ENCODE measurements around the gene SLC22A4.

SLC22A4 gene

DNA sequence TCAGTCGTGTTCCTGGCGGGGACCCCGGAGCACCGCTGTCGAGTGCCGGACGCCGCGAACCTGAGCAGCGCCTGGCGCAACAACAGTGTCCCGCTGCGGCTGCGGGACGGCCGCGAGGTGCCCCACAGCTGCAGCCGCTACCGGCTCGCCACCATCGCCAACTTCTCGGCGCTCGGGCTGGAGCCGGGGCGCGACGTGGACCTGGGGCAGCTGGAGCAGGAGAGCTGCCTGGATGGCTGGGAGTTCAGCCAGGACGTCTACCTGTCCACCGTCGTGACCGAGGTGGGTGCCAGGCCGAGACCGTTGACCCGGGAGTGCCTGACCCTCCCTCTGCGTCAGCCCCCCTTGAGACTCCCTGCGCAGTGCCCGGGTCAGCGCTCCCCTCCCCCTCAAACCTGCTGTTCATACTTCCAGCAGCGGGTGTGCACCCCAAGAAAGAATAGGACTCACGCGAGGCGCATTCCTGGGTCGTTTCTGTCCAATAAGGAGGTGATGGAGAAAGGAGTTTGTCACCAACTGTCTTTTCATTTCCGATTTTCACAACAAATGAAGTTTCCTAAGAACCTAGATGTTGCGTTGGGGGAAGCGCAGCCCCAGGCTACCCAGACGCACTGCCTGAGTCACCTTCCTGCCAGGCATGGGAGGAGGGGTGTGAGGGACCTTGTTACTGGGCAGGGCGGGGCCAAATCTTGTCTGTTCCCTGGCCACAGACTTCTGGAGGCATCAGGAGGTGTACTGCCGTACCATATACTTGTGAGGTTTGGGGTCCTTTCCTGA lies 722 bp downstream of the SLC22A4 start:
- peak; percentile 88 for DNase-seq (ENCODE audit: insufficient read length, low spot score)
- FAIRE-seq, result no peak
- peak; percentile 46; the same call in 1 of the 2 replicates for TF ChIP-seq POLR2A (IDR thresholded peaks at IDR 0.05; ENCODE audit: low read depth, low read length)

DNA sequence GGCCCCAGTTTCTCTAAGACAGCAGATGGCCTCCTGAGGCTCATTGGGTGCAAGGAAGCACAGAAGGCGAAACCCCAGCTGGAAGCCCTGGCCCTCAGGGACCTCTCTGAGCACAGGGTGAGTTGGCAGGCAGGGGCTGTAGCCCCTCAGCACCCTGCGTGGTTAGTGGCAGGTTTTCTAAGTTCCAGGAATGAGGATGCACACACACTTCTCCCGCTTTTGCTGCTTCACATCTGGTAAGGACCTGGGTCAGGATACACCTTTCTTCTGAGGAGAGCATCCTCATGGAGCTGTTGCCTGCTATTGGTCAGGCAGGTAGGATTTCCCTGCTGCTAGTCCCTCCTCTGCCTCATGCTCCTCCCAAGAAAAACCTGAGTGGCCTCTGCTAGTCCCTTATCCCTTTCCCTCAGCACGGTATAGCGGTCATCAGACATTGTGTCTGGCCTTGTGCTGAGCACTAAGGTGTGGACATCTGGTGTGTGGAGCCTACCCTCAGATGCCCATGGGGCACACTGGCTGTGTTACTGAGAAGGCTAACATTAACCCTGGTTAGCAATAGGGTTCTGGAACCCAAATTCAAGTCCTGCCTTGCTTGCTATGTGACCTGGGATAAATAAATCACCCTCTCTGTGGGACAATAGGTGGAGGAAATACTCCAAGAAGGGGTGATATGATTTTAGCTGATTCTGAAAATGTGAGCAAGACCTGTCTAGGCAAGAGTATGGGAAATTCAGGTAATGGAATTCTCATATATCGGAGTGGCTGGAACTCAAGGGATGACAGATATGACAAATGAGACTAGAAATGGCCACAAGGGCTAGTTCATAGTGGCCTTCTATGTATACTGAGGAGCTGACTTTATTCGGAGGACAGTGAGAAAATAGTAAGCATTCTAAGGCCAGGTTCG lies 1.6 kb downstream of the SLC22A4 start:
- no peak for TF ChIP-seq POLR2A (IDR thresholded peaks at IDR 0.05; ENCODE audit: low read depth, low read length)
- no peak for DNase-seq (ENCODE audit: insufficient read length, low spot score)
- FAIRE-seq, result no peak

DNA sequence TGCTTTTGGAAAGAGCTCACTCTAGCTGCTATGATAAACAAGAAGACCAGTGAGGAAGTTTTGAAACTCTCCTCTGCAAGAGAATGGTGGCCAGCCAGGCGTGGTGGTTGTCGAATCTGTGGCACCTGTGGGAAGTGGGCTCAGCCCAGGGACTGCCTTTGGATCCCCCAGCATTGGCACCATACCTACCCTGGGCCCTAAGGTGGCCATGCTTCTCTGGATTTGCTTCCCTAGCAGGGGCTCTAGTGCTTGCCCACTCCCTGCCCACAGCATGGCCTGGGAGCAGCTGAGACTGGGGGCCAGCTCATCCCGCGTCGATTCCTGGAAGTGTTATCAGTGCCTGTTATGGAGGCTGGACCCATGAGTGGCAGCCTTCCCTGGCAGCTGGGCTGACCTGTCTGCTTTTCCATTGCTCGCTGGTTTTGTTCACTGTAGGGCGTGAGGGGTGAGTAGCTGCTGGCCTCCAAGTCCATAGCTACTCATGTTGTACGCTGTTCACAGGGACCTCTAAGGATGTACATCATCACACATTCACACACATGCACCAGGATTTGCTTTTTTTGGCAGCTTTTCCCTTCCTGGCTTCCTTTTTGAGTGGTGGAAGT lies 2.3 kb downstream of the SLC22A4 start:
- FAIRE-seq (no peak), DNase-seq (ENCODE audit: insufficient read length, low spot score) (no peak)
- TF ChIP-seq POLR2A (IDR thresholded peaks at IDR 0.05; ENCODE audit: low read depth, low read length), result no peak

DNA sequence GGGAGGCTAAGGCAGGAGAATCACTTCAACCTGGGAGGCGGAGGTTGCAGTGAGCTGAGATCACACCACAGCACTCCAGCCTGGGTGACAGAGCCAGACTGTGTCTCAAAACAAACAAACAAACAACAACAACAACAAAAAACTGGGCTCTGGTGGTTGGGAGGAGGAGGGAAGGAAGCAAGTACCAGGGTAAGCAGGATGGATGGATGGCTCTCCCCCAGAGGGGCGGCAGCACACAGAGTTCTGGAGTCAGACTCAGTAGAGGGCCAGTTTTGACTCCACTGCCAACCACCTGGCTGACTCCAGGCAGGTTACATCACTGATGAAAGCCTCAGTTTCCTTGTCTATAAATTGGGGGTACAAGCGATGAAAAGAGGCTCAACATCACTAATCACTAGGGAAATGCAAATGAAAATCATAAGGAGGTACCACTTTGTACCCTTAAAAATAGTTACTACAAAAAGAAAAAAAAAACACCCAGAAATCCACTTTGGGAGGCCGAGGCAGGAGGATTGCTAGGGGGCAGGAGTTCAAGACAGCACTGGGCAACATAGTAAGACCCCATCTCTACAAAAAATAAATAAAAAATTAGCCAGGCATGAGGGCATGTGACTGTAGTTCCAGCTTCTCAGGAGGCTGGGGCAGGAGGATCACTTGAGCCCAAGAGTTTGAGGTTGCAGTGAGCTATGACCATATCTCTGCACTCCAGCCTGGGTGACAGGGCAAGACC lies 3.2 kb downstream of the SLC22A4 start:
- no peak for FAIRE-seq
- no peak for DNase-seq (ENCODE audit: insufficient read length, low spot score)
- TF ChIP-seq POLR2A (IDR thresholded peaks at IDR 0.05; ENCODE audit: low read depth, low read length), result no peak

DNA sequence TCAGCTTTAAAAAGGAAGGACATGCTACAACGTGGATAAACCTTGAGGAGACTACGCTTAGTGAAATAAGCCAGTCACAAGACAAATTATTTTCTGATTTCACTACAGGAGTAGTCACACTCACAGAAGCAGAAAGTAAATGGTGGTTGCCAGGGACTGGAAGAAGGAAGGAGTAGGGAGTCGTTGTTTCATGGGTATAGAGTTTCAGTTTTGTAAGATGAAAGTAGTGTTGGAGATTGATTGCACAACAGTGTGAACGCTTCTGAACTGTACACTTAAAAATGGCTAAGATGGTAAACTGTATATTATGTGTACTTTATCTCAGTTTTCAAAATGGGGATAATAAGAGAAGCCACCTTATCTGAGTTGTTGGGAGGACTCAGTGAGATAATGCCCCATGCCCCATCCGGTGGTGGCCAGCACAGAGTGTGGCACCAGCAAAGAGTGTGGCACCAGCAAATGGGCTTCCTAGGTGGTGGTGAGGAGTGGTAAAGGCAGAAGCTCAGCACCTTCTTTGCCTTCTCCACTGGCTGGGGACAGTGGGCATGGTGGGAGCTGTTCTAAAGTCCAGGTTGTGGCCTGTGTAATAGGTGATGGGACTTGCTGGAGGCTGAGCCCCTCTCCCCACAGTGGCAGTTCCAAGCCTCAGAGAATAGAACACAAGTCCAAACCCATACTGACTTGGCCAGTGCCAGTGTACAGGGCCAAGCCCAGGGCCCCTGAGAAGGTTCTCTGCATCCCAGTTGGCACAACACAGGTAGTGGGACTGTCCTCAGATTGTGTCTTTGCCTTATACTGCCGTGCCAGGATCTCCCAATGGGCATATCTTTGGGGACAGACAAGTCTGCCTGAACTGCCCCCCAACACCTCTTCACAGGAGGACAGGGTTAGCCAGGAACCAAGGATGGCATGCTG lies 4.4 kb downstream of the SLC22A4 start:
- DNase-seq (ENCODE audit: insufficient read length, low spot score), result no peak

DNA sequence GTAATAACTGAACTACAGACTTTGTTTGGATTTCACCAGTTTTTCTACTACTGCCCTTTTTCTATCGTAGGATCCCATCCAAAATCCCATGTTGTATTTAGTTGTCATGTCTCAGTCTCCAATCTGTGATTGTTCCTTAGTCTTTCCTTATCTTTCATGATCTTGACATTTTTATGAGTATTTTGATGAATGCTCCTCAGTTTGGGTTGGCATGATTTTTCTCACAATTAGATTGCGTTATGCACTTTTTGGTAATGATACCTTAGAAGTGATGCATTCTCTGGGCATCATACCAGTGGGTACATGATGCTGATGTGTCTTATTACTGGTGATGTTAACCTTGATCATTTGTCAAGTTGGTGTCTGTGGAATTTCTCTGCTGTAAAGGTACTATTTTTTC lies 5.7 kb downstream of the SLC22A4 start:
- DNase-seq (ENCODE audit: insufficient read length, low spot score), result no peak
- TF ChIP-seq POLR2A (IDR thresholded peaks at IDR 0.05; ENCODE audit: low read depth, low read length), result no peak
- no peak for FAIRE-seq

More for the DNA sequence above, 4.4 kb downstream of the SLC22A4 start:
- no peak for TF ChIP-seq POLR2A (IDR thresholded peaks at IDR 0.05; ENCODE audit: low read depth, low read length)
- FAIRE-seq, result no peak

DNA sequence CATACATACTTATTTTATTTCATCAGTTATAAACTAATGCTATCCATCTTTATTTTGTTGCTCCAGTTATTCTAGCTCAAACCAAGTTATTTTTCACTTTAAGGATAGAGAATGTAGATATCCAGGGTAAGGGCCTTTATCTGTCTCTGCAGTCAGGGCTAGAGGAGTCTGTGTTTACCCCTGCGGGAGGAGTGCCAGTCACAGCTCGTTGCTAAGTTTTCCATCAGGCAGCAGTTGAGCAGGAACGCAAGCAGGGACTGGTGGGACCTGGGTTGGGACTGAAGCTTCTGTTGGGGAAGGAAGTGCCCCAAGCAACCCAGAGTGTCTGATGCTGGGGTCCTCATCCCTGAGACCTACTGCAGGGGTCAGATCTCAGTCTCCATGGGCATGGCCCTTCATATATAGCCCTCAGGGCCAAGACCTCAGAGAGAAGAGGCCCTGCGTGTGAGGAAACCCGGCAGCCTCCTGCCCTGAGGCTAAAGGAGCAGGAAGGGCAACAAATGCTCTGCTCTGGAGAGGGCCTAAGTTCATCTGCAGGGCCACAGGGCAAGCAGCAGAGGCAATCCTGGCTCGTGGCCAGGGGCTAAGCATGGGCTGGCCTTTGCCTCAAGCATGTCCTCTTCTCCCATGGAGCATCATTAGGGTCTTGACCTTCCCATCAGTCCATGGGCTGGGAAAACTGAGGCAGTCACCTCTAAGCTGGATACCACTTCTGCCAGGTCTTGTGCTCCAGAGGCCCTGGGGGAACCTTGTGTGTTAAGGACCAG lies 6.6 kb downstream of the SLC22A4 start:
- FAIRE-seq, result no peak
- TF ChIP-seq POLR2A (IDR thresholded peaks at IDR 0.05; ENCODE audit: low read depth, low read length), result no peak
- no peak for DNase-seq (ENCODE audit: insufficient read length, low spot score)

DNA sequence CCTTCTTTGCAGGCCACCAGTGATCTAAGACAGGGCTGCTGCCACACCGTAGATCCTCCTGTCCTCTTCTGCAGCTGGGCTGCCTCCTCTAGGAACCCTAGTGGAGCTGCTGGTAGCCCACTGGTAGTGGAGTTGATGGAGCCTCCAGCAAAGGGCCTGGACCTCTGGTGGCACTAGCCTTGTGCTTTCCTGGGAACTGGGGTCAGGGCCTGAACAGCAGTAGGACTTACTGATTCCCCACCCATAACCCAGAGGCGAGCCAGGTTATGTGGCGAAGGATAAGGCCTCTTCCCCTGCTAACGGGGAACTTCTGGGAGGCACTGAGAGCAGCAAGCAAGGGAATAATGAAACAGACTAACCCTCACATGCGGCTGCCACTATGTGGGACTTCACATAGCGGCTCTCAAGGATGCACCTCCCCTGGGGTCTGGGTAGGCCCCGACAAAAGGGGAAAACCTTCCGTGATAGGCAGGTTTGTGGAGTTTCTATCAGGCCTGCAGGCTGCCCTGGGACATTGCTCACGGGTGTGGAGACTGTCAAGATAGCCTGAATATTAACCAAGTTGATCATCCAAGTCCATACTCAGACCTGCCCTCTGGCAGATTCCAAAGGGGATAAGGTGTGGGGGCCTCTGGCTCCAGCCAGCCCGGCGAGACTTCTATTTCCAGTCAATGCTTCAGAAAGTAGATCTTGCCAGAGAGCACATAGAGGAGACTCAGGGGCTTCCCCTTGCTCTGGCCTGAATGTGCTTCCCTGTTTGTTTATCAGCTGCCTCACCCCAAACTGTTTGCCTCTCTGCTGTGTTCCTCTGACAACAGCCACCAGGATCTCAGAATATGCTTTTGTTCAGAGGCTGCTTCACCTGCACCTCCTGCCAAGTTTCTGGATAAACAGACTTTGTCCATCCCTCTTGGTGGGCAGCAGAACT lies 7.4 kb downstream of the SLC22A4 start:
- DNase-seq (ENCODE audit: insufficient read length, low spot score), result no peak
- TF ChIP-seq POLR2A (IDR thresholded peaks at IDR 0.05; ENCODE audit: low read depth, low read length), result no peak
- no peak for FAIRE-seq

DNA sequence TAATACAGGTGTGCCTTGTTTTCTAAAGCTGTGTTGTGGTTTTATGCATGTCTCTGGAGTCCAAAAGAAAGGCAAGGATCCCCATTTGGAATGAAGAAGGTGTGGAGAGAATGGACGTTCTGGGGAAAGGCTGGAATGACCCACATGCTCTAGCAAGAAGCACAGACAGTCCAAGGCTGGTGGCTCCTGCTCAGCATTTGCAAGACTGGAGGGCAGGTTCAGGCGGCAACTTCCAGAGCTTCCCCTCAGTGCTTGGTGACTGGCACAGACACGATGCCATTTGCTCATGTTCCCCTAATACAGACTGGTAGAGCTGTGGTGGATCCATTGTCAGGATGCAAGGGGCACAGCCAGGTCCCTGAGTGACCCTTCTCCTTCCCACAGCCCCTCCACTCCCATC lies 8.2 kb downstream of the SLC22A4 start:
- TF ChIP-seq POLR2A (IDR thresholded peaks at IDR 0.05; ENCODE audit: low read depth, low read length), result no peak
- DNase-seq (ENCODE audit: insufficient read length, low spot score) (no peak), FAIRE-seq (no peak)

DNA sequence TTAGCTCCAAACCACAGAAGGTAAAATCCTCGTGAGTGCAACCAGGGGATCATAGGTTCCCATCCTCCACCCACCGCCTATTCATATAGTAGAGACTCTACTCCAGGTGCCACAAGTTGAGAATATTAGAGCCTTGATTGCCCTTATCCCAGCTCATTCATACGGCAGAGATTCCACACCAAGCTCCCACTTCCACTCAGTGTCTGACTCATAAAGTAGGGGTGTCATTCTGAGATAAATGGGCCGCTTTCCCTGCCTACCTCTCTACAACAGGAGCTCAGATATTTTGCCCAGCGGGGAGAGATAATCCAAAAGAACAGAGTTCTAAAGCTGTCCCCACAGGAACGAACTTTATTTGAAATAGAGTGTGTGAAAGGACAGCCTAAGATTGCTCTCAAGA lies 9.4 kb downstream of the SLC22A4 start:
- no peak for FAIRE-seq
- TF ChIP-seq POLR2A (IDR thresholded peaks at IDR 0.05; ENCODE audit: low read depth, low read length), result no peak
- no peak for DNase-seq (ENCODE audit: insufficient read length, low spot score)

DNA sequence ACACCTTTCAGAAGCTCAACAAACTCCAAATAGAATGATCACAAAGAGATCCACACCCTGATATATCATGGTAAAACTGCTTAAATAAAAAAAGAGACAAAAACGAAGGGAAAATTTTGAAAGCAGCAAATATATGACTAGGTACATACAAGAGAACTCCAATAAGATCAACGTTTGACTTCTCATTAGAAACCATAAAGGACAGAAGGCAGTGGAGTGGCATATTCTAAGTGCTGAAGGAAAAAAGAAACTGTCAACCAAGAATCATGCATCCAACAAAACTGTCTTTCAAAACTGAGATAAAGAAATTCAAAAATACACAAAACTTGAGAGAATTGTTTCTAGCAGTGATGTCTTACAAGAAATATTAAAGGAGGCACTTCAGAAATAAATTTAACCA lies 11.2 kb downstream of the SLC22A4 start:
- no peak for TF ChIP-seq POLR2A (IDR thresholded peaks at IDR 0.05; ENCODE audit: low read depth, low read length)
- FAIRE-seq (no peak), DNase-seq (ENCODE audit: insufficient read length, low spot score) (no peak)

All from H54 (cell line).